ENCODE data around the gene LINS1. TPM values are rescaled to one million over a fixed set of nuclear protein-coding genes. Genes with fewer than 3 reads are reported as not detected.

The LINS1 gene
- total and polyA plus RNA-seq, 2 donors (not counting 3 experiments of a cell fraction or from before 2014, with no cell fraction given): 6.9 to 14.7 TPM

- TF ChIP-seq CTCF (IDR thresholded peaks at IDR 0.05; ENCODE audit: extremely low read depth in 1 of 2, insufficient read depth in 1 of 2, low read depth in 1 of 2, low read length in 2 of 2) (no peak), POLR2A (IDR thresholded peaks at IDR 0.05; ENCODE audit: low read depth, low read length) (no peak), POLR2AphosphoS5 (IDR thresholded peaks at IDR 0.05; ENCODE audit: insufficient read depth, low read depth, low read length) (no peak), MAX (IDR thresholded peaks at IDR 0.05; ENCODE audit: insufficient read depth, insufficient read length) (no peak), MYC (IDR thresholded peaks at IDR 0.05; ENCODE audit: low read depth, low read length) (no peak), JUN (IDR thresholded peaks at IDR 0.05; ENCODE audit: borderline replicate concordance, insufficient read depth, insufficient read length, low read depth) (no peak), GATA2 (IDR thresholded peaks at IDR 0.05; ENCODE audit: insufficient read depth, insufficient read length, low read depth, low read length) (no peak)
- Histone ChIP-seq H4K20me1 (replicated peaks; ENCODE audit: control insufficient read depth, extremely low read depth, insufficient read depth, low read length) (peaks cover 2% of the 10 kb centered on the region), H3K4me1 (ENCODE audit: control insufficient read depth, extremely low read depth, insufficient read depth, low read length) (no peaks in the 10 kb centered on the region), H3K79me2 (ENCODE audit: control insufficient read depth, insufficient read depth, low read length) (peaks cover 75% of the 10 kb centered on the region), H3K36me3 (ENCODE audit: control insufficient read depth in 2 of 2, extremely low read depth in 1 of 2, insufficient read depth in 2 of 2, low read length in 2 of 2) (no peaks in the 10 kb centered on the region), H3K4me2 (ENCODE audit: insufficient read depth, low read length) (no peak overlapping the region), H3K9me3 (replicated peaks; ENCODE audit: control insufficient read depth, insufficient read depth, low read length) (no peaks in the 10 kb centered on the region), H3K27me3 (ENCODE audit: control insufficient read depth in 2 of 2, insufficient read depth in 2 of 2, low read length in 2 of 2) (no peaks in the 10 kb centered on the region), H3K27ac (ENCODE audit: insufficient read depth, low read depth, low read length) (no peak overlapping the region), H2AFZ (ENCODE audit: low read depth, low read length) (no peak overlapping the region), H3K9ac (replicated peaks; ENCODE audit: extremely low read depth, insufficient read depth, low read length) (no peak overlapping the region), H3K4me3 (replicated peaks in 1 of 3; ENCODE audit: insufficient read depth in 1 of 3, low read depth in 1 of 3, low read length in 3 of 3) (no peak overlapping the region), H3K9me1 (replicated peaks; ENCODE audit: control insufficient read depth, extremely low read depth, insufficient read depth, low read length) (no peaks in the 10 kb centered on the region)
- intact Hi-C loops (cut with micrococcal nuclease): no loop called here
- DNase-seq (ENCODE audit: low read depth, low spot score): no peak
- dilution Hi-C loops (cut with MboI; ENCODE audit: extremely low pct_ligation_motif_present, low sequenced_read_pairs): no loop called here
- FAIRE-seq: no peak
- no TSS peak for BruUV-seq (replicated peaks)
- POLR2A ChIA-PET: no interaction called here
- CTCF ChIA-PET: no interaction called here
Measured at GRCh38 chr15:100592898-100593297, 9.1 kb downstream of the LINS1 start.

All from endothelial cell of umbilical vein (primary cell).